K562 (cell line): ENCODE results near the gene LMTK2. TPM values are rescaled to one million over a fixed set of nuclear protein-coding genes. Genes with fewer than 3 reads are reported as not detected.

Source experiments
- ATAC-seq: fragments of 200-7000 bp; cut with Tn5 transposase; 3 replicates; pipeline ENCODE4 v1.9.1; 2020; ENCODE audit warnings: moderate library complexity
- BruUV-seq: library from RNA; stranded (reverse); fragments of 400-500 nt; replicated peaks from 2 replicates; lab custom pipeline; 2021; lab: Mats Ljungman, UMichigan
- CTCF ChIA-PET: fragments of 300-600 bp; formaldehyde crosslinking; extraction: SDS; loops from one replicate; lab custom pipeline; 2021; ENCODE audit warnings: low intra/inter-chr PET ratio; lab: Yijun Ruan, JAX
- POLR2A ChIA-PET: fragments of 300-600, 350-650 bp; sonication (Branson Sonifier 250); formaldehyde crosslinking; extraction: SDS; loops from one replicate; lab custom pipeline; 2021; ENCODE audit warnings: antibody characterized with exemption, inconsistent platforms; lab: Yijun Ruan, JAX
- DNase-seq, 4 experiments: peaks; one replicate each; pipeline versions ENCODE4 v3.0.0 to v3.0.0-alpha.2; 2011 to 2018; ENCODE audit warnings: low spot score in 3 of 4, mixed read lengths in 3 of 4; ENCODE audit errors: extremely low read depth in 1 of 4
- FAIRE-seq: peaks from 2 replicates; lab custom pipeline; 2011; peaks lifted over from hg19 to GRCh38; lab: Jason Lieb, UNC
- H2AFZ ChIP-seq: 2 replicates; pipeline ENCODE4 v1.6.0; 2011; ENCODE audit warnings: low read depth, low read length, control low read depth, inconsistent platforms
- H3K27ac ChIP-seq: fragments of 200-600 bp; 3 replicates; pipeline ENCODE4 v1.8.0; 2011; ENCODE audit warnings: low read depth, mild to moderate bottlenecking, control low read depth, inconsistent platforms, low read length, moderate library complexity, mixed read lengths; ENCODE audit errors: extremely low read depth
- H3K27me3 ChIP-seq, 2 experiments: fragments of 300-600 bp in 1 of 2; 2 replicates in 1 of 2; 3 replicates in 1 of 2; pipeline versions ENCODE4 v1.6.0 to v1.8.0; 2011; ENCODE audit warnings: inconsistent platforms in 2 of 2, low read length in 2 of 2, mild to moderate bottlenecking in 1 of 2, mixed read lengths in 1 of 2, moderate library complexity in 1 of 2; ENCODE audit not compliant: control insufficient read depth in 2 of 2, insufficient read depth in 2 of 2
- H3K36me3 ChIP-seq: fragments of 300-600 bp; 3 replicates; pipeline ENCODE4 v1.8.0; 2011; ENCODE audit warnings: mild to moderate bottlenecking, low read length, inconsistent platforms; ENCODE audit not compliant: control insufficient read depth, insufficient read depth
- H3K4me1 ChIP-seq, 2 experiments: fragments of 200-600 bp in 1 of 2; replicated peaks in 1 of 2; 2 replicates in 1 of 2; 3 replicates in 1 of 2; pipeline versions ENCODE4 v1.5.1 to v1.8.0; 2011; ENCODE audit warnings: inconsistent platforms in 2 of 2, low read length in 2 of 2, mild to moderate bottlenecking in 1 of 2, mixed read lengths in 1 of 2, moderate library complexity in 1 of 2; ENCODE audit not compliant: control insufficient read depth in 2 of 2, insufficient read depth in 2 of 2
- H3K4me2 ChIP-seq: 2 replicates; pipeline ENCODE4 v1.6.1; 2011; ENCODE audit warnings: low read length, control low read depth, inconsistent platforms, mixed read lengths; ENCODE audit not compliant: insufficient read depth
- H3K4me3 ChIP-seq: fragments of 200-600 bp; sonication (generic), shearing (Covaris generic); 2 replicates; pipeline ENCODE4 v1.5.1; 2016; ENCODE audit warnings: control low read depth, inconsistent platforms
- H3K79me2 ChIP-seq: fragments of 200-600 bp; 3 replicates; pipeline ENCODE4 v1.8.0; 2011; ENCODE audit warnings: low read length, inconsistent platforms; ENCODE audit not compliant: control insufficient read depth, insufficient read depth
- H3K9ac ChIP-seq, 2 experiments: 2 replicates each; pipeline versions ENCODE4 v1.6.0 to v1.6.1; 2011; ENCODE audit warnings: low read depth in 2 of 2, low read length in 2 of 2, control low read depth in 1 of 2, inconsistent platforms in 1 of 2, mild to moderate bottlenecking in 1 of 2, mixed read lengths in 1 of 2; ENCODE audit not compliant: insufficient read depth in 1 of 2
- H3K9me1 ChIP-seq: one replicate; pipeline ENCODE4 v1.6.0; 2011; ENCODE audit warnings: inconsistent platforms, mild to moderate bottlenecking, low read length, moderate library complexity; ENCODE audit not compliant: control insufficient read depth, insufficient read depth
- H3K9me3 ChIP-seq: replicated peaks from 2 replicates; pipeline ENCODE4 v1.5.1; 2011; ENCODE audit warnings: low read depth, low read length, inconsistent platforms; ENCODE audit not compliant: control insufficient read depth, insufficient read depth
- H4K20me1 ChIP-seq: replicated peaks from 2 replicates; pipeline ENCODE4 v1.6.1; 2011; ENCODE audit warnings: low read length, inconsistent platforms, mixed read lengths; ENCODE audit not compliant: control insufficient read depth, insufficient read depth
- CREBBP ChIP-seq: IDR thresholded peaks from one replicate; pipeline ENCODE4 v1.6.1; 2012; ENCODE audit warnings: low read depth, mild to moderate bottlenecking, control low read depth, inconsistent platforms, low read length
- PHTF2 ChIP-seq: fragments of 250-450 bp; sonication (Bioruptor Pico); IDR thresholded peaks from 2 replicates; pipeline ENCODE4 v1.5.0; 2021; ENCODE audit warnings: mild to moderate bottlenecking
- SIRT6 ChIP-seq: IDR thresholded peaks from one replicate; pipeline ENCODE4 v1.6.1; 2012; ENCODE audit warnings: low read depth, mild to moderate bottlenecking, control low read depth, inconsistent platforms, low read length, moderate library complexity
- U2AF1 ChIP-seq: fragments of 200-400 bp; formaldehyde crosslinking; optimal IDR thresholded peaks from 2 replicates; pipeline ENCODE3; 2017; ENCODE audit warnings: mild to moderate bottlenecking, low read depth, low read length, moderate library complexity
- ZSCAN29 ChIP-seq: fragments of 450-650 bp; IDR thresholded peaks from 2 replicates; pipeline ENCODE4 v1.6.1; 2017
- WGBS: fragments of 100-300 bp; shearing (Covaris generic); methylation state at CpG from one replicate; pipeline ENCODE4 v1.1.6; 2016; ENCODE audit warnings: low coverage, mixed read lengths; ENCODE audit not compliant: insufficient coverage; ENCODE audit errors: missing lambda C conversion rate; 5-methylcytosine and 5-hydroxymethylcytosine counted together
- in situ Hi-C: fragments of 300-500 bp; cut with MboI; formaldehyde crosslinking; loops from 4 replicates; pipeline ENCODE4 v1.15.0; 2018; ENCODE audit warnings: inconsistent platforms, mixed read lengths
- intact Hi-C: fragments of 100-400 bp; cut with micrococcal nuclease; formaldehyde crosslinking; loops from 2 replicates; pipeline ENCODE4 v1.14.2; 2022
- polyA plus RNA-seq, 8 experiments: library from polyadenylated mRNA; depleted of rRNA in 4 of 8; stranded (reverse) in 5 of 8; unstranded in 3 of 8; fragments of >200 nt; fragmentation: Nextera tagmentation in 2 of 8; fragmentation: Illumina TruSeq in 1 of 8; extraction: Ambion mirVana in 2 of 8; extraction: Trizol in 1 of 8; gene quantifications; 2 replicates each; pipeline versions ENCODE4 v1.2.1 to v1.2.3, GENCODE V29; 2011 to 2014; ENCODE audit warnings: inconsistent platforms in 1 of 8, missing spikeins in 1 of 8
- total RNA-seq, 7 experiments: library from RNA; depleted of rRNA in 6 of 7; stranded (reverse); fragments of >200 nt in 6 of 7; fragmentation: Illumina TruSeq in 2 of 7; extraction: Trizol in 2 of 7; gene quantifications; 2 replicates each; pipeline versions ENCODE4 v1.2.1 to v1.2.3, GENCODE V29; 2011 to 2021; ENCODE audit warnings: low replicate concordance in 1 of 7

The LMTK2 gene
- total and polyA plus RNA-seq, 9 of the 15 experiments (the other 6 are each of a cell fraction or from before 2014, with no cell fraction given): 0.78 to 16.4 (median 6.3) TPM

GRCh38 chr7:98125759-98126158 is 19.1 kb downstream of the LMTK2 start:
- FAIRE-seq: no peak
- Histone ChIP-seq H3K9ac (no peak overlapping the region), H3K9me3 (no peaks in the 10 kb centered on the region), H3K36me3 (no peaks in the 10 kb centered on the region; the same call in 2 of the 3 replicates), H2AFZ (no peak overlapping the region), H3K79me2 (peaks cover 21% of the 10 kb centered on the region), H3K27me3 (no peaks in the 10 kb centered on the region), H4K20me1 (no peaks in the 10 kb centered on the region; the same call in 1 of the 2 replicates), H3K9me1 (no peaks in the 10 kb centered on the region), H3K4me3 (no peak overlapping the region), H3K27ac (no peak overlapping the region), H3K4me1 (no peaks in the 10 kb centered on the region; a peak in 2 of 5 replicates), H3K4me2 (no peak overlapping the region)
- no TSS peak for BruUV-seq
- CTCF ChIA-PET: no interaction called here
- no peak for ATAC-seq
- POLR2A ChIA-PET: interaction anchor here (1.0 kb wide), 1 partner anchor 14 kb away, joined by 4 read pairs; no protein-coding TSS in a partner anchor
- TF ChIP-seq PHTF2 (no peak), SIRT6 (no peak), U2AF1 (no peak), CREBBP (no peak), ZSCAN29 (no peak)
- intact Hi-C loops (no loop called here), in situ Hi-C loops (no loop called here)
- no peak for DNase-seq
- 73% methylated on average over 6 of the region's 6 CpGs for WGBS
